ENCODE data around the gene HERC6. TPM values are rescaled to one million over a fixed set of nuclear protein-coding genes. Genes with fewer than 3 reads are reported as not detected.
"Not testable (repeated sequence)": the region's sequence is repeated elsewhere in the genome, so short reads cannot be mapped to it uniquely, and the experiment has no call there.

Gene HERC6
- total RNA-seq, 4 donors from 2014 or later, result 20.7 to 41.1 (median 28.7) TPM

DNA sequence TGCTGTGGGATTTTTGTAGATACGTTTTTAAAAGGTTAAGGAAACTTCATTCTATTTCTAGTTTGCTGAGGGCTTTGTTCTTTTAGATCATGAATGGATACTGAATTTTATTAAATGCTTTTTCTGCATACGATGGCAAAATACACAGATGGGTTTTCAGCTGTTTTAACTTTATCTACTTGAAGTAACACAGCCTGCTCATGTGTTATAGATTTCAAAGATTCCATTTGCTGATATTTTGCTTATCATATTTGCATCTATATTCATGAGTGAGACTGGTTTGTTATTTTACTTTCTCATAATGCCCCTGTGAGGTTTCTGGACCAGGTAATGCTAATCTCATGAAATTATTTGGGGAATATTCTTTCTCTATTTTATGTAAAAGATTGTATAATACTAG, 43.8 kb downstream of the HERC6 start:
- Histone ChIP-seq H3K27ac (no peak overlapping the region), H3K27me3 (no peaks in the 10 kb centered on the region), H3K4me3 (no peak overlapping the region), H3K4me1 (no peaks in the 10 kb centered on the region), H3K9me3 (no peaks in the 10 kb centered on the region), H3K36me3 (peaks cover 0 to 46% (median 0%) of the 10 kb centered on the region in 3 donors)
- 82 to 86% methylated on average over 2 of the region's 2 CpGs for WGBS, 2 donors
- DNase-seq, result no peak
- TF ChIP-seq, protein P1, sequence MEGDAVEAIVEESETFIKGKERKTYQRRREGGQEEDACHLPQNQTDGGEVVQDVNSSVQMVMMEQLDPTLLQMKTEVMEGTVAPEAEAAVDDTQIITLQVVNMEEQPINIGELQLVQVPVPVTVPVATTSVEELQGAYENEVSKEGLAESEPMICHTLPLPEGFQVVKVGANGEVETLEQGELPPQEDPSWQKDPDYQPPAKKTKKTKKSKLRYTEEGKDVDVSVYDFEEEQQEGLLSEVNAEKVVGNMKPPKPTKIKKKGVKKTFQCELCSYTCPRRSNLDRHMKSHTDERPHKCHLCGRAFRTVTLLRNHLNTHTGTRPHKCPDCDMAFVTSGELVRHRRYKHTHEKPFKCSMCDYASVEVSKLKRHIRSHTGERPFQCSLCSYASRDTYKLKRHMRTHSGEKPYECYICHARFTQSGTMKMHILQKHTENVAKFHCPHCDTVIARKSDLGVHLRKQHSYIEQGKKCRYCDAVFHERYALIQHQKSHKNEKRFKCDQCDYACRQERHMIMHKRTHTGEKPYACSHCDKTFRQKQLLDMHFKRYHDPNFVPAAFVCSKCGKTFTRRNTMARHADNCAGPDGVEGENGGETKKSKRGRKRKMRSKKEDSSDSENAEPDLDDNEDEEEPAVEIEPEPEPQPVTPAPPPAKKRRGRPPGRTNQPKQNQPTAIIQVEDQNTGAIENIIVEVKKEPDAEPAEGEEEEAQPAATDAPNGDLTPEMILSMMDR (IDR thresholded peaks at IDR 0.05), result no peak
- TF ChIP-seq POLR2A (IDR thresholded peaks at IDR 0.05), result no peak
- intact Hi-C loops (cut with DNase I), result no loop called here

DNA sequence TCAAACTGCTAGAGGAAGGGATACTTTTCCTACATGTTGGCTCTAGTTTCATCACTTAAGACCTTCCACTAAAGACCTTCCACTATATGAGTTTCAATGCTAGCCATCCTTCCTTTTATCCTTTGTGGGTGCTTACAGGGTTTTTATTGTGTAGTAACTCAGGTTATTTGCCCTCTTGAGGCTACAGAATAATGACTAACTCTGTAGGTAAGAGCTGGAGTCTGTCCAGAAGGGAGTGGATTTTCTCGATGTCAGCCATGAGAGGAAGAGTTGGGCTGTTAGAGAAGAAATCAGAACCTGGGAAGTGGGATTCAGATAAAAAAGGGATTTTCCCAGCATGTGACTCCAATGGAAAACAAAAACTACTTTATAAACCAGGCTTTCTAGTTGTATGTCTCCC, 50.7 kb downstream of the HERC6 start:
- no peak for TF ChIP-seq POLR2A (IDR thresholded peaks at IDR 0.05)
- TF ChIP-seq, protein P1 (IDR thresholded peaks at IDR 0.05), result no peak
- H3K27me3 ChIP-seq, result no peaks in the 10 kb centered on the region
- H3K4me3 ChIP-seq, result no peak overlapping the region
- no peak overlapping the region for H3K27ac ChIP-seq
- H3K9me3 ChIP-seq, result peaks cover 0 to 6% (median 0%) of the 10 kb centered on the region in 3 donors
- 18 to 71% methylated on average over 1 of the region's 1 CpG for WGBS, 2 donors
- no peaks in the 10 kb centered on the region for H3K4me1 ChIP-seq
- H3K36me3 ChIP-seq, result peaks cover 0 to 72% (median 8%) of the 10 kb centered on the region in 3 donors
- intact Hi-C loops (cut with DNase I), result no loop called here
- DNase-seq, result no peak

DNA sequence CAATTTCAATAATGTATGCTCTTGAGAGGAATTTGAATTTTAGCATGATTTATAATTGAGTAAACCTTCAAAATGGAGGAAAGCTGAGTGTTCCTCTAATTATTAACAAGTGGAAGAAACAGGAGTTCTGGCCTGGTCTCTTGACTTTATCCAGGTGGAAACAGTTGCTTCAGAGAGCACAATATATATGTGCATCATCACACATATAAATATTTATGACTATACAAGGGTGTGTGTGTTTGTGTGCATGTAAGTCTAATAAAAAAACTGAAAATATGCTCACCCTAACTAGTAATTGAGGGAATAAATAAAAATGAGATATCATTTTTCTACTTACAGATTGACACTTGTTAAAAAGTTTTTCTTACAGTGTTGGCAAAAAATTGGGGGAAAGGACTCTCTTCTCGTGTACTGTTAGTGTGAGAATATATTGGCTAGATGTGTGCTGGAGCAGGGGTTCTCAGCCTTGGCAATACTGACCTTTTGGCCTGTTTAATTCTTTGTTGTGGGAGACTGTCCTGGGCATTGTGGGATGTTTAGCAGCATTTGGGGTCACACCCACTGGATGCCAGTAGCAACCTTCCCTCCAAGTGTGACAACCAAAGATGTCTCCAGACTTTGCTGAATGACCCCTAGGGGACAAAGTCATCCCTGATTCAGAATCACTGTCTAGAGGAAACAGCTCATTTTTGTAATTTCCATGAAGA, 57.5 kb downstream of the HERC6 start:
- Histone ChIP-seq H3K27ac (no peak overlapping the region), H3K36me3 (peaks cover 0 to 87% (median 8%) of the 10 kb centered on the region in 3 donors), H3K4me1 (peaks cover 0 to 8% (median 0%) of the 10 kb centered on the region in 3 donors), H3K9me3 (peaks cover 0 to 6% (median 0%) of the 10 kb centered on the region in 3 donors), H3K4me3 (no peak overlapping the region), H3K27me3 (no peaks in the 10 kb centered on the region)
- intact Hi-C loops (cut with DNase I), result no loop called here
- no peak for TF ChIP-seq POLR2A (IDR thresholded peaks at IDR 0.05)
- TF ChIP-seq, protein P1 (IDR thresholded peaks at IDR 0.05), result no peak
- 95 to 97% methylated on average over 1 of the region's 1 CpG for WGBS, 2 donors
- no peak for DNase-seq

DNA sequence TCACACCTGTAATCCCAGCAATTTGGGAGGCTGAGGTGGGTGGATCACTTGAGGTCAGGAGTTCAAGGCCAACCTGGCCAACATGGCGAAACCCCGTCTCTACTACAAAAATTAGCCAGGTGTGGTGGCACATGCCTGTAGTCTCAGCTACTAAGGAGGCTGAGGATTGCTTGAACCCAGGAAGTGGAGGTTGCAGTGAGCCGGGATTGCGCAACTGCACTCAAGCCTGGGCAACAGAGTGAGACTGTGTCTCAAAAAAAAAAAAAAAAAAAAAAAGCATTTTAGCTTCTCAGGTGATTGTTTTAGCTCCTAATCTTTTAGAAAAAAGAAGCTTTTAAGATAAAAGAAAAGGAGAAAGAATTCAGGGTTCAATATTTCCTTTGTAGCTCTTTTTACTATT, 59.2 kb downstream of the HERC6 start:
- intact Hi-C loops (cut with DNase I); H3K27me3 ChIP-seq; DNase-seq; H3K27ac ChIP-seq; H3K4me1 ChIP-seq; H3K9me3 ChIP-seq; H3K4me3 ChIP-seq: not testable (repeated sequence)
- WGBS, 2 donors, result 90 to 91% methylated on average over 3 to 4 of the region's 4 CpGs
- peaks cover 0 to 87% (median 12%) of the 10 kb centered on the region in 3 donors for H3K36me3 ChIP-seq

DNA sequence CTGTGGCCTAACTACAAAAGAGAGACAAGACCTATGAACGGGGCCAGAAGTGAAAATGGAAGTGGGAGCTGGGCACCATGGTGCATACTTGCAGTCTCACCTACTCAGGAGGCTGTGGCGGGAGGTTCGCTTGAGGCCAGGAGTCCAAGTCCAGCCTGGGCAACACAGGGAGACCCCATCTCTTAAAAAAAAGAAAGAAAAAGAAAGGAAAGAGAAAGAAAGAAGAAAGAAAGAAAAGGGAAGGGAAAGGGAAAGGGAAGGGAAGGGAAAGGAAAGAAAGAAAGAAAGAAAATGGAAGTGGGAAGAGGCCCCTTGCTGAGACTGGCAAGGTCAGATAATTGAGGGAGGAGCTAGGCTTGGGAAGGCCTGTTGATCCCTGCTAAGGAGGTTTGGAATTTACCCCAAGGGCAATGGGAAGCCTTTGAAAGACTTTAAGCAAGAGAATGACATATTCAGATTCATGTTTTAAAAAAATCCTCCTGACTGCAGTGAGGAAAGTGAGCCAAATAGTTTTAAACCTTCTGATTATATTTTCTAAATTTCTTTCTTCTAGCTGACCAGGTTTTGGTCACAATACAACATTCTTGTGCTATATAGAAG, 60.6 kb downstream of the HERC6 start:
- peaks cover 0 to 8% (median 0%) of the 10 kb centered on the region in 3 donors for H3K4me1 ChIP-seq
- H3K27me3 ChIP-seq, result no peaks in the 10 kb centered on the region
- no peak for DNase-seq
- intact Hi-C loops (cut with DNase I), result no loop called here
- H3K9me3 ChIP-seq, result no peaks in the 10 kb centered on the region
- no peak for TF ChIP-seq POLR2A (IDR thresholded peaks at IDR 0.05)
- TF ChIP-seq, protein P1 (IDR thresholded peaks at IDR 0.05), result no peak
- no peak overlapping the region for H3K27ac ChIP-seq
- WGBS, 2 donors, result 90 to 93% methylated on average over 3 of the region's 3 CpGs
- peaks cover 0 to 79% (median 5%) of the 10 kb centered on the region in 3 donors for H3K36me3 ChIP-seq
- H3K4me3 ChIP-seq, result no peak overlapping the region
